Hypothalamus (tissue), 51 donors: ENCODE data around the gene HPN.
"Not testable (repeated sequence)": the region's sequence is repeated elsewhere in the genome, so short reads cannot be mapped to it uniquely, and the experiment has no call there.

Experiments used
- DNase-seq, 51 donors: peaks; one replicate each; lab custom pipeline; 2025; lab: John Stamatoyannopoulos, UW

Gene HPN

GRCh38 chr19:35099155-35099896 is 57.8 kb downstream of the HPN start:
- no peak for DNase-seq

DNA sequence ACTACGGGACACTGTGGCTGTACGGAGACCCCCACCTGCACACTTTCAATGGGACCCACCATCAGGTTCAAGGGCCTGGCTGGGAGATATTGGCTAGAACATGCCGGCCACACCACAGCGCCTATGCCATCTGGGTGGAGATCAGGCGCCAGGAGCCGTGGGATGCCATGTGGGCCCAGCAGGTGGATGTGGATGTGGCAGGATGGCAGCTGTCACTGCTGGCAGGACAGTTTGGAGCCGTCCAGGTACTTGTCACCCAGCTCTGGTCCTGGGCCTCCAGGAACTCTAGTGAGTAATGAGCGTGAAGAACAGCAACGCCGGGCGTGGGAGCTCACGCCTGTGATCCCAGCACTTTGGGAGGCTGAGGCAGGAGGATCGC is 58.4 kb downstream of the HPN start:
- DNase-seq: no peak

GRCh38 chr19:35100588-35101533 is 59.3 kb downstream of the HPN start:
- DNase-seq: no peak

DNA sequence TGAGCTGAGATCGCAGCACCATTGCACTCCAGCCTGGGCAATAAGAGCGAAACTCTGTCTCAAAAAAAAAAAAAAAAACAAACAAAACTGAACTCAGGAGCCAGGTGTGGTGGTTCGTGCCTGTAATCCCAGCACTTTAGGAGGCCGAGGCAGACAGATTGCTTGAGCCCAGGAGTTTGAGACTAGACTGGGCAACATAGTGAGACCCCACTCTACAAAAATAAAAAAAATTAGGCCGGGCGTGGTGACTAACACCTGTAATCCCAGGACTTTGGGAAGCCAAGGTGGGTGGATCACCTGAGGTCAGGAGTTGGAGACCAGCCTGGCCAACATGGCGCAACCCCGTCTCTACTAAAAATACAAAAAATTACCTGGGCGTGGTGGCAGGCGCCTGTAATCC is 60.4 kb downstream of the HPN start:
- not testable (repeated sequence) for DNase-seq

DNA sequence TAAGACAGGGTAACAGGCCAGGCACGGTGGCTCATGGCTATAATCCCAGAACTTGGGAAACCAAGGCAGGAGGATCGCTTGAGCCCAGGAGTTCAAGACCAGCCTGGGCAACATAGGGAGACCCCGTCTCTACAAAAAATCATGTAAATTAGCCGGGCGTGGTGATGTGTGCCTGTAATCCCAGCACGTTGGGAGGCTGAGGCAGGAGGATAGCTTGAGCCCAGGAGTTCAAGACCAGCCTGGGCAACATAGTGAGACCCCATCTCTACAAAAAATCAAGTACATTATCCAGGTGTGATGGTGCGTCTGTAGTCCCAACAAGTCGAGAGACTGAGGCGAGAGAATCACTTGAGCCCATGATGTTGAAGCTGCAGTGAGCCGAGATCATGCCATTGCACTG is 62.1 kb downstream of the HPN start:
- DNase-seq: not testable (repeated sequence)

GRCh38 chr19:35104361-35104760 is 62.8 kb downstream of the HPN start:
- no peak for DNase-seq

DNA sequence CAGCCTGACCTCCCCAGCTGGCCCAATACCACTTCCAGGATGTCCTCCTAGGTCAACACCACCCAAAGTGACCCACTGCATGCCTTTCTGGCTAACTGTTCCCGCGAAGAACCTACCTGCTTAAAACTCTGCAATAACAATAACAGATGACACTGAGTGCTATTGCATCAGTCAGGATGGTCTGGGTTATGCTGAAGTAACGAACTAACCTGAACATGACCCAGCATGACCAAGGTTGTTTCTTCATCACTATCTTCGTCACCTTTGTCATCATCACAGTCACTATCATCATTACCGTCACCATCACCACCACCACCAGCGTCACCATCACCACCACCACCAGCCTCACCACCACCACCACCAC is 63.5 kb downstream of the HPN start:
- DNase-seq: no peak

- DNase-seq: no peak
Measured at GRCh38 chr19:35105411-35106290, 64.1 kb downstream of the HPN start.

- DNase-seq: peak in 37 of 51 donors; percentile 19 to 88 (median 66)
Measured at GRCh38 chr19:35106291-35106583, 64.7 kb downstream of the HPN start.

DNA sequence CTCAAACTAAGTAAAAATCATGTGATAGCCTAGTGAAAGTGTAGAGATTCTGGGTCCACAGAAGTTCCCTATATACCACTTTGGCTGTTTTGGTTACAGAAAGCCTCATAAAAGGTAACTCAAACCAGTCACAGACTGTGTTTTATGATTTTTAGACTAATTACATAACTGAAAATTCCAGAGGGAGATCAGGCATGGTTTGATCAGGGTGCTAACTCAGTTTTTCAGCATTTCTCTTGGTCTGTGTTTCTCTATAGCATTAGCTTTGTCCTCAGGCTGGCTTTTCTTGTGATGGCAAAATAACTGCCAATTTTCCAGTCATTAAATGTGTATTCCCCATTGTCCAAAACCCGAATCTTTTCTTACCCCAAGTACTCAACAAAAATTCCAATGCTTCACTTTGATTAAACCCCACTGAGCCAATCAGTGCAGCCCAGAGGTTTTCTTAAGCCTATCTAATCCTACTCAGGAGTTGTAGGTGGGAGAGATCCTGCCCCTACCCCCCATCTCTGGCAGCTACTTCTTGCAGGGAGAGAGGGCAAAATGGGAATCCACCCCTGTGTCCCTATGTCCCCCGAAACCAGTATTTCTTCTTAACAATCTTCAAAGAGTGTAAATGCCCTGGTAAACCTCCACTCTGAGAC is 65.5 kb downstream of the HPN start:
- DNase-seq: no peak

DNA sequence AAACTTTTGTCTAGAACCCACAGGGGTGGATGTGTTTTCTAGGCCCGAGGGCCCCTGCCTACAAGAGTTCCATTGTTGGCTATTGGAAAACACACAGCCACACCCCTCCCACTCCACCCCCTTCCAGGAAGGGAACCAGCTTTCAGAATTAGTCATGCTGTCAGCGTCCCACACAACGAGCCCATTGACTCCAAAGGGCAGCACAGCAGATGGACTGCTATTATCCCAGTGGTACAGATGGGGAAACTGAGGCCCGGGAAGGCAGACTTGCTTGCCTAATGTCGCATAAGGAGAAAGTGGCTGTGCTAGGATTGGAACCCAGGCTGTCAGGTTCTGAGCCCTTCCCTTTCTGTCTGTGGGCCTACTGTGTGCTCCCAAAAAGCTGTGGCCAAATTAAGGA is 66.0 kb downstream of the HPN start:
- DNase-seq: peak in 41 of 51 donors; percentile 17 to 92 (median 78)

DNA sequence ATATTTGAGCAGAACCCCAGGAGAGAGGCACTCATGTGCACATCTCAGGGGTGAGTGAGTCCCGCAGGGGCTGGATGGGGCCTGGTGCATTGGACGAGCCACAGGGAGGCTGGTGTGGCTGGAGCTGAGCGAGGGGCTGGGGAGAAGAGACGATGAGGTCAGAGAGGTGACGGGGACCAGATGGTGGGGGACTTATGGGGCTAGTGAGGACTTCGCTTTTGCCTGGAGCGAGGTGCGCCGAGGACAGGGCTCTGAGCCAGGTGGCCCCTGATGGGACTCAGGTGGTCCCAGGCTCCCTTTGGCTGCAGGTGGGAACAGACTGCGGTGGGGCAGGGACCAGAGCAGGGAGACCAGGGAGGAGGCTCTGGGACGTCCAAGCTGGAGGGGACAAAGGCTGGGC is 67.2 kb downstream of the HPN start:
- DNase-seq: no peak

- peak in 37 of 51 donors; percentile 24 to 79 (median 55) for DNase-seq
Measured at GRCh38 chr19:35109395-35110112, 68.0 kb downstream of the HPN start.

GRCh38 chr19:35110974-35111373 is 69.5 kb downstream of the HPN start:
- peak in 2 of 51 donors; percentile 14 to 18 for DNase-seq

- DNase-seq: no peak
Measured at GRCh38 chr19:35112995-35113688, 71.6 kb downstream of the HPN start.

DNA sequence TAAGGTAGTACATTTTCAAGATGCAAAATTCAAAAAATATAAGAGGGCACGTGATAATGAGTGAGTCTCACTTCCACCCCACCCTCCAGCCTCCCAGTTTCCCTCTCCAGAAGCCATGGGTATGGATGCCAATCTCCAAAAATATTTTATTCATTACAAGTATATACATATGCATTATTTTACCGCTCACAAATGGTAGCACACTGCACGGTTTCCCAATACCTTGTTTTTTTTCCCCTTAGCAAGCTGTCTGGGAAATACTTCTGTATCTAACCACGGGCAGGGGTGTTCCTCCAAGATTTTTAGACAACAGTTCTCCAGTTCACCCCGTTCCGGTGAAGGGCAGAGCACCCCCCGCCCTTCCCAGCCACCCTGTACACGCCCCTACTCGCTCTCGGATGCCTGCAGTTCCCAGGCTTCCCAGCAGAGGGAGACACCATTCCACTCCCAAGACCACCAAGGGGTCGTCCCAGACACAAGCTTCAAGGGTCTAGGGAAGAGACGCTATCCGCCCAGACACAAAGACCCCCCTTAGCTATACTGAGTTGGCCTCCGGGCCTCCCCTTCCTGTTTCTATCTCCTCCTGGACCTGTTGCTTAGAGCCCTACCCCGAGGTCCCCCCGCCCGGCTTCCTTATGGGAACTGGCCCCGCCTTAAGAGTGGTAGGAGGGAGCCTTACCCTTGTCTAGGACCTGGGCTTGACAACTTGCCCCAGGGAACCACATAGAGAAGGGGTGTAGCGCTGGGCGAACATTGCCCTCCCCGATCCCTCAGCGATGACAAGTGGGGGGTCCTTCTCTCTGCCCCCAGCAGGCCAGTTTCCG is 73.0 kb downstream of the HPN start:
- peak in 49 of 51 donors; percentile 34 to 93 (median 80) for DNase-seq

- DNase-seq: peak in 48 of 51 donors; percentile 45 to 94 (median 81)
Measured at GRCh38 chr19:35115177-35115951, 73.8 kb downstream of the HPN start, which contains the start of gene FXYD3. Gene FXYD3, plus strand, starts transcription at chr19:35115823. Its CDS starts 3,554 bp downstream, at chr19:35119377.
